HCT116 (cell line): ENCODE measurements around the gene LMBRD1. TPM values are rescaled to one million over a fixed set of nuclear protein-coding genes. Genes with fewer than 3 reads are reported as not detected.

ENCODE experiments used
- ATAC-seq: fragments of 200-7000 bp; cut with Tn5 transposase; 2 replicates; pipeline ENCODE4 v1.9.1; 2020; ENCODE audit warnings: mild to moderate bottlenecking, moderate library complexity
- BruUV-seq: library from RNA; stranded (reverse); fragments of 400-500 nt; replicated peaks from 2 replicates; lab custom pipeline; 2021; lab: Mats Ljungman, UMichigan
- CTCF ChIA-PET: fragments of 300-600 bp; sonication (Branson Sonifier 250); formaldehyde crosslinking; loops from one replicate; lab custom pipeline; 2021; ENCODE audit warnings: antibody characterized with exemption; lab: Charles Lee
- POLR2A ChIA-PET: fragments of 300-600, 350-600 bp; sonication (Branson Sonifier 250); formaldehyde crosslinking; loops from one replicate; lab custom pipeline; 2021; ENCODE audit warnings: antibody characterized with exemption; lab: Charles Lee
- RAD21 ChIA-PET, 2 experiments: fragments of 300-600 bp; sonication (Branson Sonifier 250); formaldehyde crosslinking; loops; one replicate each; lab custom pipeline; 2023; ENCODE audit warnings: low total read pairs in 2 of 2; ENCODE audit not compliant: uncharacterized antibody in 2 of 2, unreplicated experiment in 2 of 2, low non-redundant PET in 1 of 2; lab: Charles Lee
- DNase-seq: peaks from one replicate; pipeline ENCODE4 v3.0.0-alpha.2; 2010; ENCODE audit warnings: low read depth, low spot score
- H2AFZ ChIP-seq: fragments of 200-600 bp; shearing (Covaris generic), sonication (generic); 2 replicates; pipeline ENCODE4 v1.6.1; 2017; ENCODE audit warnings: low read depth, mixed run types, mixed read lengths, antibody characterized with exemption, low read length; ENCODE audit not compliant: poor library complexity, severe bottlenecking
- H3K27ac ChIP-seq: 2 replicates; pipeline ENCODE4 v1.5.1; 2012; ENCODE audit warnings: low read depth, low read length
- H3K27me3 ChIP-seq: fragments of 200-600 bp; sonication (generic); 2 replicates; pipeline ENCODE4 v1.6.1; 2016; ENCODE audit warnings: mixed run types, low read length, mixed read lengths; ENCODE audit not compliant: insufficient read depth
- H3K36me3 ChIP-seq, 2 experiments: fragments of 200-500 bp in 1 of 2; fragments of 200-600 bp in 1 of 2; sonication (Bioruptor generic) in 1 of 2; sonication (generic) in 1 of 2; 2 replicates each; pipeline versions ENCODE4 v1.5.1 to v1.6.1; 2014 to 2016; ENCODE audit warnings: low read length in 2 of 2, inconsistent platforms in 1 of 2, mixed read lengths in 1 of 2, mixed run types in 1 of 2; ENCODE audit not compliant: insufficient read depth in 2 of 2, control insufficient read depth in 1 of 2
- H3K4me1 ChIP-seq, 2 experiments: fragments of 200-600 bp in 1 of 2; sonication (generic) in 1 of 2; 2 replicates each; pipeline versions ENCODE4 v1.5.1 to v1.6.1; 2012 to 2017; ENCODE audit warnings: low read length in 2 of 2, inconsistent platforms in 1 of 2, mild to moderate bottlenecking in 1 of 2, mixed read lengths in 1 of 2, mixed run types in 1 of 2, moderate library complexity in 1 of 2; ENCODE audit not compliant: insufficient read depth in 2 of 2, control insufficient read depth in 1 of 2
- H3K4me2 ChIP-seq: fragments of 200-600 bp; sonication (generic); 2 replicates; pipeline ENCODE4 v1.6.1; 2017; ENCODE audit warnings: mixed run types, low read length, mixed read lengths
- H3K4me3 ChIP-seq, 2 experiments: fragments of 200-600 bp in 1 of 2; sonication (generic) in 1 of 2; replicated peaks in 1 of 2; 2 replicates each; pipeline ENCODE4 v1.5.1; 2011 to 2016; ENCODE audit warnings: low read length in 2 of 2, control low read depth in 1 of 2, low read depth in 1 of 2, mild to moderate bottlenecking in 1 of 2, mixed read lengths in 1 of 2, mixed run types in 1 of 2
- H3K79me2 ChIP-seq: fragments of 200-600 bp; sonication (generic); 2 replicates; pipeline ENCODE4 v1.6.1; 2017; ENCODE audit warnings: mild to moderate bottlenecking, mixed run types, low read length, moderate library complexity, mixed read lengths; ENCODE audit not compliant: insufficient read depth
- H3K9ac ChIP-seq: fragments of 200-600 bp; sonication (generic); 2 replicates; pipeline ENCODE4 v1.6.1; 2016; ENCODE audit warnings: low read length, mixed read lengths
- H3K9me2 ChIP-seq: fragments of 200-600 bp; sonication (generic), shearing (Covaris generic); 2 replicates; pipeline ENCODE4 v1.6.1; 2017; ENCODE audit warnings: mixed run types, mild to moderate bottlenecking, moderate library complexity; ENCODE audit not compliant: insufficient read depth
- H3K9me3 ChIP-seq, 2 experiments: fragments of 200-500 bp in 1 of 2; fragments of 200-600 bp in 1 of 2; sonication (Bioruptor generic) in 1 of 2; sonication (generic) in 1 of 2; 2 replicates each; pipeline ENCODE4 v1.6.1; 2014 to 2017; ENCODE audit warnings: low read length in 2 of 2, mixed read lengths in 2 of 2, inconsistent platforms in 1 of 2, low read depth in 1 of 2, mild to moderate bottlenecking in 1 of 2, mixed run types in 1 of 2, moderate library complexity in 1 of 2; ENCODE audit not compliant: control insufficient read depth in 1 of 2, insufficient read depth in 1 of 2
- H4K20me1 ChIP-seq: fragments of 200-600 bp; sonication (generic), shearing (Covaris generic); 2 replicates; pipeline ENCODE4 v1.6.1; 2017; ENCODE audit warnings: mixed run types, mild to moderate bottlenecking, moderate library complexity; ENCODE audit not compliant: insufficient read depth
- CTCF ChIP-seq, 3 experiments: fragments of 200-600 bp in 1 of 3; sonication (generic) in 1 of 3; IDR thresholded peaks in 2 of 3; conservative IDR thresholded peaks in 1 of 3; 2 replicates each; pipeline ENCODE4 v1.5.1; 2012 to 2017; ENCODE audit warnings: low read depth in 2 of 3, low read length in 2 of 3, antibody characterized with exemption in 1 of 3, borderline replicate concordance in 1 of 3, control low read depth in 1 of 3, mild to moderate bottlenecking in 1 of 3, mixed read lengths in 1 of 3, mixed run types in 1 of 3, moderate library complexity in 1 of 3; ENCODE audit not compliant: insufficient read depth in 1 of 3
- ELF1 ChIP-seq: IDR thresholded peaks from 2 replicates; pipeline ENCODE4 v1.6.1; 2012; ENCODE audit warnings: low read depth, borderline replicate concordance
- EZH2 ChIP-seq: fragments of 200-600 bp; sonication (generic); IDR thresholded peaks from 2 replicates; pipeline ENCODE4 v1.6.1; 2017; ENCODE audit warnings: antibody characterized with exemption, mixed run types
- EZH2phosphoT487 ChIP-seq: fragments of 200-600 bp; IDR thresholded peaks from 2 replicates; pipeline ENCODE4 v1.6.1; 2018; ENCODE audit warnings: antibody characterized with exemption, borderline replicate concordance
- FOSL1 ChIP-seq: IDR thresholded peaks from 2 replicates; pipeline ENCODE4 v1.6.1; 2012; ENCODE audit warnings: low read depth
- MAX ChIP-seq: IDR thresholded peaks from 2 replicates; pipeline ENCODE4 v1.6.1; 2012
- RAD21 ChIP-seq: IDR thresholded peaks from 2 replicates; pipeline ENCODE4 v1.6.1; 2012; ENCODE audit warnings: low read depth, mild to moderate bottlenecking
- SIN3A ChIP-seq: IDR thresholded peaks from 2 replicates; pipeline ENCODE4 v1.6.1; 2012; ENCODE audit warnings: low read depth
- TCF7L2 ChIP-seq: IDR thresholded peaks from 2 replicates; pipeline ENCODE4 v1.7.0; 2011; ENCODE audit warnings: borderline replicate concordance, inconsistent platforms; ENCODE audit not compliant: insufficient read depth, insufficient read length; ENCODE audit errors: extremely low read depth
- intact Hi-C: fragments of 100-400 bp; cut with micrococcal nuclease; formaldehyde crosslinking; loops from 2 replicates; pipeline ENCODE4 v1.10.0; 2022
- total RNA-seq: library from RNA; stranded (reverse); gene quantifications from one replicate; pipeline ENCODE4 v1.2.1, GENCODE V29; 2021; ENCODE audit not compliant: unreplicated experiment

The LMBRD1 gene
- total RNA-seq, 1 experiment from 2014 or later: 11.9 TPM

- DNase-seq: no peak
- POLR2A ChIA-PET: no interaction called here
- CTCF ChIA-PET: no interaction called here
- no TSS peak for BruUV-seq
- H3K27me3 ChIP-seq: no peaks in the 10 kb centered on the region
- H3K9ac ChIP-seq: no peak overlapping the region
- H3K4me1 ChIP-seq: peaks cover 6 to 11% of the 10 kb centered on the region in 2 experiments; a peak in 3 of 4 replicates
- no peak overlapping the region for H3K27ac ChIP-seq
- no peak overlapping the region for H3K4me3 ChIP-seq
- no peaks in the 10 kb centered on the region for H3K9me2 ChIP-seq
- RAD21 ChIA-PET: no interaction called here
- no peaks in the 10 kb centered on the region for H3K9me3 ChIP-seq
- H4K20me1 ChIP-seq: no peaks in the 10 kb centered on the region
- no peak overlapping the region for H3K4me2 ChIP-seq
- H3K79me2 ChIP-seq: no peaks in the 10 kb centered on the region
- H3K36me3 ChIP-seq: no peaks in the 10 kb centered on the region; a peak in 1 of 4 replicates
- ATAC-seq: no peak
- H2AFZ ChIP-seq: no peak overlapping the region
- intact Hi-C loops: no loop called here
- no peak for TF ChIP-seq MAX
- TF ChIP-seq SIN3A: no peak
- TF ChIP-seq RAD21: no peak
- TF ChIP-seq EZH2phosphoT487: no peak
- TF ChIP-seq CTCF (IDR thresholded peaks at IDR 0.05 in 2 of 3, conservative IDR thresholded peaks at IDR 0.05 in 1 of 3; ENCODE audit: borderline replicate concordance in 1 of 3, insufficient read depth in 1 of 3, low read depth in 2 of 3, low read length in 2 of 3): no peak
- TF ChIP-seq EZH2: no peak
- TF ChIP-seq TCF7L2: no peak
- no peak for TF ChIP-seq FOSL1
- no peak for TF ChIP-seq ELF1
Observed at GRCh38 chr6:69784595-69785377, 12.0 kb downstream of the LMBRD1 start.
